ENCODE results near the gene MORC4. TPM values are rescaled to one million over a fixed set of nuclear protein-coding genes. Genes with fewer than 3 reads are reported as not detected.
A peak's percentile ranks its signal among the peaks of the same experiment; 100 is the strongest.

MORC4 gene
- total RNA-seq, 1 experiment from 2014 or later, result 28.7 TPM

GRCh38 chrX:106946464-106946863 is 53.5 kb downstream of the MORC4 start:
- no peak for DNase-seq (ENCODE audit: low read depth in 1 of 2, low spot score in 2 of 2)
- H3K27ac ChIP-seq, result no peak overlapping the region
- no peaks in the 10 kb centered on the region for H3K9me3 ChIP-seq (replicated peaks)
- H3K4me3 ChIP-seq, result no peak overlapping the region
- H3K4me1 ChIP-seq (replicated peaks), result no peaks in the 10 kb centered on the region
- H3K36me3 ChIP-seq, result no peaks in the 10 kb centered on the region
- H3K27me3 ChIP-seq (replicated peaks), result no peaks in the 10 kb centered on the region

- H3K4me3 ChIP-seq, result no peak overlapping the region
- H3K27me3 ChIP-seq (replicated peaks), result no peaks in the 10 kb centered on the region
- no peaks in the 10 kb centered on the region for H3K9me3 ChIP-seq (replicated peaks)
- no peak overlapping the region for H3K27ac ChIP-seq
- H3K36me3 ChIP-seq, result no peaks in the 10 kb centered on the region; the same call in 1 of the 2 replicates
- peaks cover 12% of the 10 kb centered on the region for H3K4me1 ChIP-seq (replicated peaks)
- no peak for DNase-seq (ENCODE audit: low read depth in 1 of 2, low spot score in 2 of 2)
Observed at GRCh38 chrX:106940068-106940467, 59.9 kb downstream of the MORC4 start.

- Histone ChIP-seq H3K4me1 (replicated peaks) (peaks cover 15% of the 10 kb centered on the region), H3K36me3 (no peaks in the 10 kb centered on the region; the same call in 1 of the 2 replicates), H3K27me3 (replicated peaks) (no peaks in the 10 kb centered on the region), H3K4me3 (no peak overlapping the region), H3K9me3 (replicated peaks) (no peaks in the 10 kb centered on the region), H3K27ac (no peak overlapping the region)
- no peak for DNase-seq (ENCODE audit: low read depth in 1 of 2, low spot score in 2 of 2)
Observed at GRCh38 chrX:106939566-106939965, 60.4 kb downstream of the MORC4 start.

- Histone ChIP-seq H3K27me3 (replicated peaks) (no peaks in the 10 kb centered on the region), H3K4me3 (no peak overlapping the region), H3K4me1 (replicated peaks) (peaks cover 31% of the 10 kb centered on the region), H3K27ac (no peak overlapping the region), H3K9me3 (replicated peaks) (no peaks in the 10 kb centered on the region), H3K36me3 (no peaks in the 10 kb centered on the region; the same call in 1 of the 2 replicates)
- DNase-seq (ENCODE audit: low read depth in 1 of 2, low spot score in 2 of 2), result no peak
Observed at GRCh38 chrX:106936246-106936645, 63.8 kb downstream of the MORC4 start.

- peaks cover 31% of the 10 kb centered on the region for H3K4me1 ChIP-seq (replicated peaks)
- H3K27me3 ChIP-seq (replicated peaks), result no peaks in the 10 kb centered on the region
- DNase-seq (ENCODE audit: low read depth in 1 of 2, low spot score in 2 of 2), result peak; percentile 45 to 47
- H3K4me3 ChIP-seq, result no peak overlapping the region
- H3K9me3 ChIP-seq (replicated peaks), result no peaks in the 10 kb centered on the region
- peak overlapping the region; percentile 60 for H3K27ac ChIP-seq
- no peaks in the 10 kb centered on the region for H3K36me3 ChIP-seq
Observed at GRCh38 chrX:106935175-106935574, 64.8 kb downstream of the MORC4 start.

- H3K4me3 ChIP-seq, result no peak overlapping the region
- H3K4me1 ChIP-seq (replicated peaks), result peaks cover 31% of the 10 kb centered on the region
- H3K27ac ChIP-seq, result no peak overlapping the region
- H3K36me3 ChIP-seq, result no peaks in the 10 kb centered on the region
- no peaks in the 10 kb centered on the region for H3K27me3 ChIP-seq (replicated peaks)
- no peak for DNase-seq (ENCODE audit: low read depth in 1 of 2, low spot score in 2 of 2)
- H3K9me3 ChIP-seq (replicated peaks), result no peaks in the 10 kb centered on the region
Observed at GRCh38 chrX:106933538-106933961, 66.5 kb downstream of the MORC4 start.

- Histone ChIP-seq H3K27me3 (replicated peaks) (no peaks in the 10 kb centered on the region), H3K27ac (no peak overlapping the region), H3K4me1 (replicated peaks) (peaks cover 31% of the 10 kb centered on the region), H3K9me3 (replicated peaks) (no peaks in the 10 kb centered on the region), H3K4me3 (no peak overlapping the region), H3K36me3 (no peaks in the 10 kb centered on the region)
- no peak for DNase-seq (ENCODE audit: low read depth in 1 of 2, low spot score in 2 of 2)
Observed at GRCh38 chrX:106932960-106933537, 67.0 kb downstream of the MORC4 start.

GRCh38 chrX:106932492-106932923 is 67.5 kb downstream of the MORC4 start:
- H3K36me3 ChIP-seq, result no peaks in the 10 kb centered on the region
- no peak for DNase-seq (ENCODE audit: low read depth in 1 of 2, low spot score in 2 of 2)

GRCh38 chrX:106931831-106932491 is 68.1 kb downstream of the MORC4 start:
- H3K9me3 ChIP-seq (replicated peaks), result no peaks in the 10 kb centered on the region
- no peak for DNase-seq (ENCODE audit: low read depth in 1 of 2, low spot score in 2 of 2)
- no peak overlapping the region for H3K4me3 ChIP-seq
- no peaks in the 10 kb centered on the region for H3K36me3 ChIP-seq
- peaks cover 31% of the 10 kb centered on the region for H3K4me1 ChIP-seq (replicated peaks)
- no peak overlapping the region for H3K27ac ChIP-seq
- no peaks in the 10 kb centered on the region for H3K27me3 ChIP-seq (replicated peaks)

More at GRCh38 chrX:106932492-106932923, 67.5 kb downstream of the MORC4 start:
- H3K4me3 ChIP-seq, result no peak overlapping the region
- no peaks in the 10 kb centered on the region for H3K9me3 ChIP-seq (replicated peaks)
- H3K4me1 ChIP-seq (replicated peaks), result peaks cover 31% of the 10 kb centered on the region
- H3K27me3 ChIP-seq (replicated peaks), result no peaks in the 10 kb centered on the region
- H3K27ac ChIP-seq, result no peak overlapping the region

GRCh38 chrX:106928227-106928626 is 71.8 kb downstream of the MORC4 start:
- Histone ChIP-seq H3K4me1 (replicated peaks) (peaks cover 11% of the 10 kb centered on the region), H3K27me3 (replicated peaks) (no peaks in the 10 kb centered on the region), H3K27ac (no peak overlapping the region), H3K4me3 (no peak overlapping the region), H3K36me3 (no peaks in the 10 kb centered on the region), H3K9me3 (replicated peaks) (no peaks in the 10 kb centered on the region)
- no peak for DNase-seq (ENCODE audit: low read depth in 1 of 2, low spot score in 2 of 2)

- DNase-seq (ENCODE audit: low read depth in 1 of 2, low spot score in 2 of 2), result no peak
- Histone ChIP-seq H3K9me3 (replicated peaks) (no peaks in the 10 kb centered on the region), H3K36me3 (no peaks in the 10 kb centered on the region), H3K27me3 (replicated peaks) (no peaks in the 10 kb centered on the region), H3K4me1 (replicated peaks) (peaks cover 5% of the 10 kb centered on the region), H3K27ac (no peak overlapping the region), H3K4me3 (no peak overlapping the region)
Observed at GRCh38 chrX:106927700-106928099, 72.3 kb downstream of the MORC4 start.

- no peak overlapping the region for H3K4me3 ChIP-seq
- no peak for DNase-seq (ENCODE audit: low read depth in 1 of 2, low spot score in 2 of 2)
- no peaks in the 10 kb centered on the region for H3K36me3 ChIP-seq
- H3K27ac ChIP-seq, result no peak overlapping the region
- no peaks in the 10 kb centered on the region for H3K27me3 ChIP-seq (replicated peaks)
- H3K4me1 ChIP-seq (replicated peaks), result no peaks in the 10 kb centered on the region; the same call in 1 of the 2 replicates
- no peaks in the 10 kb centered on the region for H3K9me3 ChIP-seq (replicated peaks)
Observed at GRCh38 chrX:106927023-106927422, 73.0 kb downstream of the MORC4 start.

- H3K4me3 ChIP-seq, result no peak overlapping the region
- no peaks in the 10 kb centered on the region for H3K9me3 ChIP-seq (replicated peaks)
- H3K36me3 ChIP-seq, result no peaks in the 10 kb centered on the region
- no peaks in the 10 kb centered on the region; the same call in 1 of the 2 replicates for H3K4me1 ChIP-seq (replicated peaks)
- H3K27me3 ChIP-seq (replicated peaks), result no peaks in the 10 kb centered on the region
- DNase-seq (ENCODE audit: low read depth in 1 of 2, low spot score in 2 of 2), result no peak
- no peak overlapping the region for H3K27ac ChIP-seq
Observed at GRCh38 chrX:106921637-106922036, 78.4 kb downstream of the MORC4 start.

GRCh38 chrX:106919932-106920452 is 80.0 kb downstream of the MORC4 start, which contains the start of gene CLDN2:
Gene CLDN2 (plus strand): TSS chrX:106920402. CDS start chrX:106928229, 7,827 bp downstream.
- Histone ChIP-seq H3K4me1 (replicated peaks) (no peaks in the 10 kb centered on the region; the same call in 1 of the 2 replicates), H3K36me3 (no peaks in the 10 kb centered on the region), H3K27ac (no peak within 1 kb of the TSS), H3K9me3 (replicated peaks) (no peaks in the 10 kb centered on the region), H3K27me3 (replicated peaks) (no peaks in the 10 kb centered on the region), H3K4me3 (no peak within 1 kb of the TSS)
- no peak for DNase-seq (ENCODE audit: low read depth in 1 of 2, low spot score in 2 of 2)
